Measurements from ENCODE around the gene NHP2.
A peak's percentile ranks its signal among the peaks of the same experiment; 100 is the strongest.

Gene NHP2

GRCh38 chr5:178114325-178115135 lies 39.2 kb downstream of the NHP2 start:
- no peak for DNase-seq (ENCODE audit: low read depth in 2 of 2)

- DNase-seq (ENCODE audit: low read depth in 2 of 2), result no peak
These were observed 39.8 kb downstream of the NHP2 start for GRCh38 chr5:178113841-178114324.

- DNase-seq (ENCODE audit: low read depth in 2 of 2), result peak; percentile 70 to 84
These were observed 40.4 kb downstream of the NHP2 start, which contains the start of gene N4BP3 for GRCh38 chr5:178113141-178113787. Gene N4BP3 (plus strand): TSS chr5:178113532. CDS start chr5:178119584, 6,052 bp downstream.

GRCh38 chr5:178112545-178112944 lies 41.1 kb downstream of the NHP2 start:
- no peak for DNase-seq (ENCODE audit: low read depth in 2 of 2)

- no peak for DNase-seq (ENCODE audit: low read depth in 2 of 2)
These were observed 41.8 kb downstream of the NHP2 start for GRCh38 chr5:178111925-178112324.

GRCh38 chr5:178110511-178110910 lies 43.2 kb downstream of the NHP2 start:
- DNase-seq (ENCODE audit: low read depth in 2 of 2), result no peak

GRCh38 chr5:178108966-178109365 lies 44.7 kb downstream of the NHP2 start:
- no peak for DNase-seq (ENCODE audit: low read depth in 2 of 2)

GRCh38 chr5:178108446-178108845 lies 45.2 kb downstream of the NHP2 start:
- no peak for DNase-seq (ENCODE audit: low read depth in 2 of 2)

- no peak for DNase-seq (ENCODE audit: low read depth in 2 of 2)
These were observed 45.9 kb downstream of the NHP2 start for GRCh38 chr5:178107756-178108310.

GRCh38 chr5:178106556-178107239 lies 47.0 kb downstream of the NHP2 start:
- DNase-seq (ENCODE audit: low read depth in 2 of 2), result no peak

GRCh38 chr5:178106086-178106485 lies 47.6 kb downstream of the NHP2 start:
- no peak for DNase-seq (ENCODE audit: low read depth in 2 of 2)

GRCh38 chr5:178104492-178104891 lies 49.2 kb downstream of the NHP2 start:
- no peak for DNase-seq (ENCODE audit: low read depth in 2 of 2)

GRCh38 chr5:178103612-178104011 lies 50.1 kb downstream of the NHP2 start:
- DNase-seq (ENCODE audit: low read depth in 2 of 2), result no peak
